ENCODE data around the gene PPP6R3. TPM values are rescaled to one million over a fixed set of nuclear protein-coding genes. Genes with fewer than 3 reads are reported as not detected.

Gene PPP6R3
- total RNA-seq, 1 experiment from 2014 or later: 138 TPM

DNA sequence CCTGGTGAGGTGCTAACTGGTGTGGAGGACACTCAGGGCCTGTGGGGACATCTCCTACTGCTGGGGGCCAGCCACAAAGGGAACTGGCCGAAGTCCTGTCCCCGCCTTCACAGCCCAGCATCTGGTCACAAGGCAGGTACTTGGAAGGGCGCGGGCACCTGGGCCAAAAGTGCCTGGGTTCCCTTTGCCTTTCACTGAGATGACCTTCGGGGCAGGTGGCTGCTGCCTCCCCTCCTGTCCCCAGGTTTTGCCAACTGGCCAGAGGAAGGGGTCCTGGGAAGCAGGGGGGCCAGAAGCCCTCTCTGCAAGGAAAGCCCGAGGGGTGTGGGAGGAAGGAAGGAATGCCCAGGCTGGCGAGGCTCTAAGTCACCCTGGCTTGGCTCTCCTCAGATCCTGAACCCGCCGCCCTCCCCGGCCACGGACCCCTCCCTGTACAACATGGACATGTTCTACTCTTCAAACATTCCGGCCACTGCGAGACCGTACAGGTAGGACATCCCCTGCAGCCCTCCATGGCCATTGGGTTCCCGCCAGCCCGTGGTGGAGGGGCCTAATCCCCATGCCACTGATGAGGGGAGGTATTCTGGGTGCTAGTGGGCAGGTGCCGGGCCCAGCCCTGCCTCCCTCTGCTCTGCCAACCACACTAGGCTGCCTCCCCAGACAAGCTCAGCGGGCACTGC is 14.4 kb upstream of the PPP6R3 start:
- Histone ChIP-seq H2BK120ac (ENCODE audit: low read depth, low read length, poor library complexity, severe bottlenecking) (no peak overlapping the region), H2BK12ac (ENCODE audit: insufficient read length, low read depth, low read length) (no peak overlapping the region), H3K14ac (ENCODE audit: insufficient read depth, low read length) (no peak overlapping the region), H2BK20ac (ENCODE audit: low read depth, low read length, poor library complexity, severe bottlenecking) (no peak overlapping the region), H3T11ph (ENCODE audit: low read length) (no peak overlapping the region), H3K18ac (ENCODE audit: insufficient read length, low read depth, low read length) (no peak overlapping the region), H3K9ac (ENCODE audit: extremely low read depth, insufficient read length, low read length) (no peak overlapping the region), H3K4me1 (ENCODE audit: insufficient read depth, low read length) (no peaks in the 10 kb centered on the region), H3K27ac (ENCODE audit: insufficient read length, low read depth, low read length) (no peak overlapping the region), H3K23me2 (ENCODE audit: insufficient read length, low read depth, low read length, poor library complexity, severe bottlenecking) (no peaks in the 10 kb centered on the region), H4K91ac (ENCODE audit: insufficient read length, low read depth, low read length) (no peak overlapping the region), H2BK5ac (ENCODE audit: insufficient read length, low read length) (no peak overlapping the region), H3K4ac (ENCODE audit: low read depth, low read length) (no peak overlapping the region), H2BK15ac (ENCODE audit: low read depth, low read length) (no peak overlapping the region), H4K5ac (ENCODE audit: insufficient read length, low read depth, low read length) (no peak overlapping the region), H3K56ac (ENCODE audit: insufficient read length, low read depth, low read length) (no peak overlapping the region), H3K79me1 (ENCODE audit: insufficient read depth, low read depth, low read length, poor library complexity, severe bottlenecking) (no peaks in the 10 kb centered on the region), H3K4me2 (ENCODE audit: insufficient read depth, insufficient read length, low read length) (no peak overlapping the region), H3K23ac (ENCODE audit: insufficient read length, low read depth, low read length) (no peak overlapping the region), H3K79me2 (ENCODE audit: insufficient read depth, low read length) (no peaks in the 10 kb centered on the region), H3K9me3 (ENCODE audit: control insufficient read depth, low read depth, low read length) (no peaks in the 10 kb centered on the region), H2AK5ac (ENCODE audit: insufficient read length, low read length) (no peak overlapping the region), H2AFZ (ENCODE audit: low read length) (no peak overlapping the region), H3K27me3 (ENCODE audit: insufficient read depth, low read length) (no peaks in the 10 kb centered on the region), H4K20me1 (ENCODE audit: control insufficient read depth, insufficient read depth, insufficient read length) (no peaks in the 10 kb centered on the region), H4K8ac (replicated peaks; ENCODE audit: insufficient read length, low read depth, low read length) (no peak overlapping the region)
- TF ChIP-seq CTCF (conservative IDR thresholded peaks at IDR 0.05): no peak
- no peak overlapping the region for H3K4me3 Mint-ChIP-seq
- peaks cover 18 to 30% (median 26%) of the 10 kb centered on the region in 3 experiments for H3K36me3 Mint-ChIP-seq (ENCODE audit: insufficient read depth in 1 of 3, low read depth in 3 of 3)
- H3K27me3 Mint-ChIP-seq (ENCODE audit: low read depth): no peaks in the 10 kb centered on the region
- peak overlapping the region in 2 of 3 experiments; percentile 20 to 67; a peak in 1 of 7 replicates for H3K27ac Mint-ChIP-seq
- WGBS (ENCODE audit: extremely low coverage, insufficient read length, low lambda C conversion rate): no CpG with 5 or more reads among the region's 18 CpGs
- no peaks in the 10 kb centered on the region for H3K9me3 Mint-ChIP-seq
- DNase-seq: no peak
- peaks cover 14 to 17% of the 10 kb centered on the region in 2 experiments for H3K4me1 Mint-ChIP-seq

Data from H9 (cell line).